OCI-LY1 (cell line): ENCODE data around the gene CRTC1.
A peak's percentile ranks its signal among the peaks of the same experiment; 100 is the strongest.

Experiments
- H2AFZ ChIP-seq: fragments of 200-600 bp; sonication (generic), shearing (Covaris generic); 2 replicates; pipeline ENCODE4 v1.6.0; 2014; ENCODE audit warnings: antibody characterized with exemption, mild to moderate bottlenecking, low read length
- H3F3A ChIP-seq: fragments of 200-600 bp; sonication (generic), shearing (Covaris generic); 2 replicates; pipeline ENCODE4 v1.6.0; 2014; ENCODE audit warnings: mild to moderate bottlenecking, antibody characterized with exemption, low read length, moderate library complexity; ENCODE audit not compliant: insufficient read depth
- H3K27ac ChIP-seq: fragments of 200-600 bp; sonication (generic); 2 replicates; pipeline ENCODE4 v1.5.1; 2014; ENCODE audit warnings: low read length, mixed run types, mild to moderate bottlenecking, low read depth; ENCODE audit not compliant: poor library complexity, severe bottlenecking
- H3K27me3 ChIP-seq: fragments of 200-600 bp; sonication (generic); 2 replicates; pipeline ENCODE4 v1.6.0; 2014; ENCODE audit warnings: antibody characterized with exemption, mild to moderate bottlenecking, low read length, moderate library complexity; ENCODE audit not compliant: insufficient read depth
- H3K36me3 ChIP-seq: fragments of 200-600 bp; sonication (generic); 2 replicates; pipeline ENCODE4 v1.6.1; 2014; ENCODE audit warnings: mild to moderate bottlenecking, antibody characterized with exemption, low read length, moderate library complexity, mixed read lengths; ENCODE audit not compliant: insufficient read depth
- H3K4me1 ChIP-seq: fragments of 200-600 bp; sonication (generic); 2 replicates; pipeline ENCODE4 v1.5.1; 2014; ENCODE audit warnings: mild to moderate bottlenecking, low read length, moderate library complexity; ENCODE audit not compliant: insufficient read depth, severe bottlenecking
- H3K4me2 ChIP-seq: fragments of 200-600 bp; sonication (generic), shearing (Covaris generic); 2 replicates; pipeline ENCODE4 v1.6.1; 2014; ENCODE audit warnings: low read length
- H3K4me3 ChIP-seq: fragments of 200-600 bp; sonication (generic); 2 replicates; pipeline ENCODE4 v1.5.1; 2014; ENCODE audit warnings: low read length, low read depth, mild to moderate bottlenecking, mixed read lengths; ENCODE audit not compliant: poor library complexity, severe bottlenecking
- H3K79me2 ChIP-seq: fragments of 200-600 bp; shearing (Covaris generic); 2 replicates; pipeline ENCODE4 v1.6.1; 2016; ENCODE audit warnings: mixed run types, low read length, mixed read lengths; ENCODE audit not compliant: insufficient read depth
- H3K9ac ChIP-seq: fragments of 200-600 bp; sonication (generic), shearing (Covaris generic); 2 replicates; pipeline ENCODE4 v1.6.1; 2014; ENCODE audit warnings: mild to moderate bottlenecking, low read length, mixed read lengths
- H3K9me2 ChIP-seq: fragments of 200-600 bp; sonication (generic), shearing (Covaris generic); 2 replicates; pipeline ENCODE4 v1.6.1; 2014; ENCODE audit warnings: low read depth, mild to moderate bottlenecking, low read length, mixed read lengths
- H3K9me3 ChIP-seq: fragments of 200-600 bp; shearing (Covaris generic); 2 replicates; pipeline ENCODE4 v1.6.1; 2014; ENCODE audit warnings: low read length, mixed read lengths
- H4K20me1 ChIP-seq: fragments of 200-600 bp; sonication (generic), shearing (Covaris generic); 2 replicates; pipeline ENCODE4 v1.6.0; 2016; ENCODE audit warnings: mild to moderate bottlenecking, low read length; ENCODE audit not compliant: insufficient read depth
- EZH2 ChIP-seq: fragments of 200-600 bp; sonication (generic), shearing (Covaris generic); IDR thresholded peaks from 2 replicates; pipeline ENCODE4 v1.8.0; 2017; ENCODE audit warnings: borderline replicate concordance, mixed run types, mild to moderate bottlenecking, antibody characterized with exemption, low read length, moderate library complexity, mixed read lengths
- TF ChIP-seq, protein P1 (sequence below): fragments of 200-600 bp; sonication (generic), shearing (Covaris generic); IDR thresholded peaks from 2 replicates; pipeline ENCODE4 v1.5.1; 2017; ENCODE audit warnings: mild to moderate bottlenecking, antibody characterized with exemption, low read length, moderate library complexity, mixed read lengths

The CRTC1 gene

DNA sequence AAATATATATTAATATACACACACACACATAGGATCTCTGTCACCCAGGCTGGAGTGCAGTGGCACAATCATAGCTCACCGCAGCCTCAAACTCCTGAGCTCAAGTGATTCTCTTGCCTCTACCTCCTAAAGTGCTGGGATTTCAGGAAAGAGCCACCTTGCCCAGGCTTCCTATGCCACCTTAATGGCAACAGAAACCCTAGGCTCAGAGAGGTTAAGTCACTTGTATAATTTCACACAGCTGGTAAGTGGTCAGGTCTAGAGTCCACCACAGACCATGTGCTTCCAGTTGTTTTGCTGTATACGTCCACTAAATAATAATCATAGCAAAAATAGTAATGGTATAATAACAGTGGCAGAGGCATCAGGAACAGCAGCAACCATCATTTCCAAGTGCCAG lies 147.0 kb downstream of the CRTC1 start:
- H3K36me3 ChIP-seq, result peaks cover 31% of the 10 kb centered on the region
- H2AFZ ChIP-seq, result no peak overlapping the region
- H4K20me1 ChIP-seq, result peaks cover 4% of the 10 kb centered on the region; the same call in 1 of the 2 replicates
- H3F3A ChIP-seq, result no peaks in the 10 kb centered on the region
- H3K27me3 ChIP-seq, result peaks cover 3% of the 10 kb centered on the region; the same call in 1 of the 2 replicates
- no peak overlapping the region for H3K27ac ChIP-seq
- H3K4me3 ChIP-seq, result no peak overlapping the region
- H3K9me3 ChIP-seq, result peaks cover 3% of the 10 kb centered on the region; the same call in 1 of the 2 replicates
- peaks cover 32% of the 10 kb centered on the region for H3K79me2 ChIP-seq
- no peak overlapping the region for H3K4me2 ChIP-seq
- no peaks in the 10 kb centered on the region for H3K9me2 ChIP-seq
- TF ChIP-seq EZH2, result no peak
- TF ChIP-seq, protein P1, sequence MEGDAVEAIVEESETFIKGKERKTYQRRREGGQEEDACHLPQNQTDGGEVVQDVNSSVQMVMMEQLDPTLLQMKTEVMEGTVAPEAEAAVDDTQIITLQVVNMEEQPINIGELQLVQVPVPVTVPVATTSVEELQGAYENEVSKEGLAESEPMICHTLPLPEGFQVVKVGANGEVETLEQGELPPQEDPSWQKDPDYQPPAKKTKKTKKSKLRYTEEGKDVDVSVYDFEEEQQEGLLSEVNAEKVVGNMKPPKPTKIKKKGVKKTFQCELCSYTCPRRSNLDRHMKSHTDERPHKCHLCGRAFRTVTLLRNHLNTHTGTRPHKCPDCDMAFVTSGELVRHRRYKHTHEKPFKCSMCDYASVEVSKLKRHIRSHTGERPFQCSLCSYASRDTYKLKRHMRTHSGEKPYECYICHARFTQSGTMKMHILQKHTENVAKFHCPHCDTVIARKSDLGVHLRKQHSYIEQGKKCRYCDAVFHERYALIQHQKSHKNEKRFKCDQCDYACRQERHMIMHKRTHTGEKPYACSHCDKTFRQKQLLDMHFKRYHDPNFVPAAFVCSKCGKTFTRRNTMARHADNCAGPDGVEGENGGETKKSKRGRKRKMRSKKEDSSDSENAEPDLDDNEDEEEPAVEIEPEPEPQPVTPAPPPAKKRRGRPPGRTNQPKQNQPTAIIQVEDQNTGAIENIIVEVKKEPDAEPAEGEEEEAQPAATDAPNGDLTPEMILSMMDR, result no peak
- peaks cover 24% of the 10 kb centered on the region for H3K4me1 ChIP-seq
- no peak overlapping the region for H3K9ac ChIP-seq

DNA sequence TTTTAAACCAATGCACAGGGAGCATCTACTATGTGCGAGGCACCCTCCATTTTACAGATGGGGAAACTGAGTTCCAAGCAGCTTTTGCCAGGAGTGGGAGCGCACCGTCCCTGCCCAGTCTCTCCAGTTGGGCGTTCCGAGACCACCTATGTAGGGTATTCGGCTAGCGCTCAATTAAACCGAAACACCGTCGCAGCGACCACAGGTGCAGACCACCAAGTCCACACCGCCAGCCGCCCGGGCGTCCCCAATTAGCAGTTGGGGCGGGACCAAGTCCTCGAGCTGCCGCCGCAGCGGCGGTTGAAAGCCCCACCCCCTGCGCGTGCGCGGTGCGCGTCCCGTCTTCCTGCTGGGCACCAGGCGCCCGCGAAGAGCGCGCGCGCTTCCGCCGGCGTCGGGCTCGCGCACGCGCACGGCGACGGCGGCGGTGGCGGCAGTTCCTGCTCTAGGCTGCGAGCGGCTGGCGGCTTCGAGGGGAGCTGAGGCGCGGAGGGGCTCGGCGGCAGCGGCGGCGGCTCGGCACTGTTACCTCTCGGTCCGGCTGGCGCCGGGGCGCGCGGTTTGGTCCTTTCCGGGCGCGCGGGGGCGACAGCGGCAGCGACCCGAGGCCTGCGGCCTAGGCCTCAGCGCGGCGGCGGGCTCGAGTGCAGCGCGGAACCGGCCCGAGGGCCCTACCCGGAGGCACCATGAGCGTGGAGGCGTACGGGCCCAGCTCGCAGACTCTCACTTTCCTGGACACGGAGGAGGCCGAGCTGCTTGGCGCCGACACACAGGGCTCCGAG lies 148.2 kb downstream of the CRTC1 start, which contains the start of gene UPF1:
Gene UPF1, plus strand, starts transcription at position 436 of the 782 bp plus-strand sequence. Its CDS starts 251 bp downstream, at position 687.
- Histone ChIP-seq H3K9me3 (no peaks in the 10 kb centered on the region), H3K27ac (peak within 1 kb of the TSS; percentile 59), H3K4me1 (peaks cover 24% of the 10 kb centered on the region), H3K79me2 (peaks cover 44% of the 10 kb centered on the region), H3K9ac (peak within 1 kb of the TSS; percentile 86), H3K27me3 (peaks cover 3% of the 10 kb centered on the region; the same call in 1 of the 2 replicates), H4K20me1 (peaks cover 4% of the 10 kb centered on the region; the same call in 1 of the 2 replicates), H3K4me3 (peak within 1 kb of the TSS; percentile 88), H3K4me2 (peak within 1 kb of the TSS; percentile 100), H2AFZ (peak within 1 kb of the TSS; percentile 99), H3K9me2 (no peaks in the 10 kb centered on the region), H3F3A (no peaks in the 10 kb centered on the region), H3K36me3 (peaks cover 43% of the 10 kb centered on the region)
- no peak for TF ChIP-seq EZH2
- TF ChIP-seq, protein P1, result peak; percentile 7; the same call in 1 of the 2 replicates
